H54 (cell line): ENCODE measurements around the gene MRPL9.

Source experiments
- DNase-seq: peaks from one replicate; pipeline ENCODE4 v3.0.0; 2011; ENCODE audit warnings: low spot score, mixed read lengths; ENCODE audit not compliant: insufficient read length
- FAIRE-seq: peaks from 3 replicates; lab custom pipeline; 2011; peaks lifted over from hg19 to GRCh38; lab: Jason Lieb, UNC
- POLR2A ChIP-seq: IDR thresholded peaks from 2 replicates; pipeline ENCODE4 v1.6.1; 2011; ENCODE audit warnings: low read depth, mild to moderate bottlenecking, low read length

Gene MRPL9

GRCh38 chr1:151762941-151763921, at the start of gene MRPL9:
TSS of gene MRPL9 (minus strand) at chr1:151763496. CDS start at chr1:151763479, 17 bp downstream.
- peak; percentile 81 for TF ChIP-seq POLR2A
- FAIRE-seq = no peak

GRCh38 chr1:151811181-151811580, 47.9 kb upstream of the MRPL9 start:
- TF ChIP-seq POLR2A = no peak
- FAIRE-seq (no peak), DNase-seq (no peak)

More at GRCh38 chr1:151762941-151763921, at the start of gene MRPL9:
- DNase-seq = peak; percentile 98

- TF ChIP-seq POLR2A = no peak
- no peak for DNase-seq
- FAIRE-seq = no peak
These were observed 46.8 kb upstream of the MRPL9 start for GRCh38 chr1:151809985-151810556.

GRCh38 chr1:151809290-151809984, 46.1 kb upstream of the MRPL9 start:
- no peak for TF ChIP-seq POLR2A
- FAIRE-seq (no peak), DNase-seq (no peak)

GRCh38 chr1:151807766-151808165, 44.5 kb upstream of the MRPL9 start:
- no peak for FAIRE-seq
- no peak for DNase-seq
- TF ChIP-seq POLR2A = no peak

GRCh38 chr1:151807131-151807530, 43.8 kb upstream of the MRPL9 start:
- no peak for TF ChIP-seq POLR2A
- no peak for DNase-seq
- no peak for FAIRE-seq

- FAIRE-seq (no peak), DNase-seq (no peak)
- no peak for TF ChIP-seq POLR2A
These were observed 42.9 kb upstream of the MRPL9 start for GRCh38 chr1:151806170-151806569.

GRCh38 chr1:151805066-151805820, 41.9 kb upstream of the MRPL9 start, which contains the start of gene LINGO4:
TSS of gene LINGO4 (minus strand) at chr1:151805419. CDS start at chr1:151802704, 2,715 bp downstream.
- FAIRE-seq = no peak
- no peak for DNase-seq
- TF ChIP-seq POLR2A = no peak

- no peak for FAIRE-seq
- no peak for TF ChIP-seq POLR2A
- no peak for DNase-seq
These were observed 40.6 kb upstream of the MRPL9 start for GRCh38 chr1:151803915-151804314.

- no peak for TF ChIP-seq POLR2A
- DNase-seq = no peak
- no peak for FAIRE-seq
These were observed 39.9 kb upstream of the MRPL9 start for GRCh38 chr1:151803164-151803563.

GRCh38 chr1:151802372-151802771, 39.1 kb upstream of the MRPL9 start:
- no peak for TF ChIP-seq POLR2A
- DNase-seq (no peak), FAIRE-seq (no peak)

GRCh38 chr1:151801846-151802245, 38.5 kb upstream of the MRPL9 start:
- no peak for FAIRE-seq
- no peak for DNase-seq
- TF ChIP-seq POLR2A = no peak

GRCh38 chr1:151801310-151801820, 38.1 kb upstream of the MRPL9 start:
- DNase-seq (no peak), FAIRE-seq (no peak)
- no peak for TF ChIP-seq POLR2A
